HUES48 (cell line): ENCODE data around the gene CSNK1G1.
A peak's percentile ranks its signal among the peaks of the same experiment; 100 is the strongest.

Experiments used
- H3K27ac ChIP-seq: one replicate; pipeline ENCODE4 v1.7.0; 2013; ENCODE audit warnings: low read depth, low read length, inconsistent platforms
- H3K27me3 ChIP-seq: 2 replicates; pipeline ENCODE4 v1.6.1; 2013; ENCODE audit warnings: mild to moderate bottlenecking, low read length; ENCODE audit not compliant: control insufficient read depth, insufficient read depth
- H3K36me3 ChIP-seq: 2 replicates; pipeline ENCODE4 v1.6.1; 2013; ENCODE audit warnings: low read length; ENCODE audit not compliant: control insufficient read depth, insufficient read depth
- H3K4me1 ChIP-seq: 2 replicates; pipeline ENCODE4 v1.6.1; 2013; ENCODE audit warnings: mild to moderate bottlenecking, low read length; ENCODE audit not compliant: control insufficient read depth, insufficient read depth
- H3K4me3 ChIP-seq: 2 replicates; pipeline ENCODE4 v1.5.1; 2013; ENCODE audit warnings: mild to moderate bottlenecking, low read depth, low read length
- H3K9ac ChIP-seq: 2 replicates; pipeline ENCODE4 v1.6.1; 2013; ENCODE audit warnings: mild to moderate bottlenecking, low read depth, low read length, moderate library complexity
- H3K9me3 ChIP-seq: 2 replicates; pipeline ENCODE4 v1.6.1; 2013; ENCODE audit warnings: low read length; ENCODE audit not compliant: control insufficient read depth, insufficient read depth

The CSNK1G1 gene

DNA sequence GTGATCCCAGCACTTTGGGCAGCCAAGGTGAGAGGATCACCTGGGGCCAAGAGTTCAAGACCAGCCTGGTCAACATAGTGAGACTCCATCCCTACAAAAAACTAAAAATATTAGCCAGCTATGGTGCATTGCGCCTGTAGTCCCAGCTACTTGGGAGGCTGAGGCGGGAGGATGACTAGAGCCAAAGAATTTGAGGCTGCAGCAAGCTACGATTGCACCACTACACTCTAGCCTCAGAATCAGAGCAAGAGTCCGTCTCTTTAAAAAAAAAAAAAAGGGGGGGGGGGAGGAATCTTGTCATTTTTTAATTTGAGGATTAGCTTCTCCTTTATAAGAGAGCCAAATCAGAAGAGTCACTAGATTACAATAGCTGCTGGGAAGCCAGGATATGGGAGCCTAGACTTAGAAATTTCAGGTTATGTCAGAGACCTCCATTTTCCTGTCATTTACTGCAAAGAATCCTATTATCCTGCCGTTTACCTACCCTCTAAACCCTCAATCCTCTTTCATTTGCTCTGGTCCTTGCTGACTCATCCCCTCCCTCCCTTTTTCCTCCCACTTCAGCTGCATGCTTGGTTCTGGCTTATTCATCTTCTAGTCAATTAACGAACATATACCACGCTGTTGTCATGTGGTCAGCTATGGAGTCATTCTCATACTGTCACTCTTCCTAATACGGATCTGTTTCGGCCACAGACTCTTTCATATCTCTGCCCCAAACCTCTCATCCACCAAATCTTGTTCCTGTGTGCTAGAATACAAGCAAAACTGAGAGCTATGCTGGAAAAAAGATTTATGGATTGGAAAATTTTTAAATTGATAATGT is 109.4 kb downstream of the CSNK1G1 start:
- Histone ChIP-seq H3K27ac (peak overlapping the region; percentile 96), H3K4me1 (peaks cover 23% of the 10 kb centered on the region), H3K9ac (no peak overlapping the region)

DNA sequence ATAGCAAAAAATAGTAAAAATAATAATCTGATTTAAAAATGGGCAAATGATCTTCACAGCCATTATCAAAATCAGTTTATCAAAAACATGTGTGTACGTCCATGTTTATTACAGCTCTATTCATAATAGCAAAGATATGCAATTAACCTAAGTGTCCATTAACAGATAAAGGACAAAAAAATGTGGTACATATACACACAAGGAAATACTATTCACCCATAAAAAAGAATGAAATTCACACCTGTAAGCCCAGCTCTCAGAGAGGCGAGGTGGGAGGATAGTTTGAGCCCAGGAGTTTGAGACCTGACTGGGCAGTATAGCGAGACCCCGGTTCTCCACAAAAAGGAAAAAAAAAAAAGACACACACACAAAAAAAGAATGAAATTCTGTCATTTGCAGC is 110.6 kb downstream of the CSNK1G1 start:
- Histone ChIP-seq H3K9me3 (no peaks in the 10 kb centered on the region), H3K27ac (no peak overlapping the region), H3K9ac (no peak overlapping the region), H3K4me3 (no peak overlapping the region), H3K36me3 (0 out of 2 replicates have a peak, but pooled peaks cover 4% of the 10 kb centered on the region), H3K27me3 (no peaks in the 10 kb centered on the region), H3K4me1 (peaks cover 23% of the 10 kb centered on the region)

More for the DNA sequence above, 109.4 kb downstream of the CSNK1G1 start:
- 0 out of 2 replicates have a peak, but pooled peaks cover 4% of the 10 kb centered on the region for H3K36me3 ChIP-seq
- no peaks in the 10 kb centered on the region for H3K9me3 ChIP-seq
- H3K27me3 ChIP-seq = no peaks in the 10 kb centered on the region
- no peak overlapping the region for H3K4me3 ChIP-seq

DNA sequence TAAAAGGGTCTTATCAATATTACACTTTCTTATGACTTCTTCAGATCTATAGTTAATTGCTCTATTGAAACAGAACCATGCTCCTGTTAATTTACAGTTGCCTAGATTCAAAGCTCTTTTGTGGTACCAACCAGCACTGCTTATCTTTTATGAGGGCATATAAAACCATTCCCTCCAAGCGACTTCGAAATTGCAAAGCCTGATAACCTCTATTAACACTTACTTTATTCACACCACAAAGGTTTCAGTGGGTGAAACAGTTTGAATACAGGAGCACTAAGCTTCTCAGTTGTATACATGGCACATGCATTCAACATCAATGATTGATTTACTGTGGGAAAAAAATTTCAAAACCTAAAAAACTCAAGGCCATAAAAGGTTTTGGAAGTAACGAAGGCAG is 118.3 kb downstream of the CSNK1G1 start:
- no peak overlapping the region for H3K9ac ChIP-seq
- H3K4me1 ChIP-seq = no peaks in the 10 kb centered on the region
- H3K27ac ChIP-seq = no peak overlapping the region
- H3K27me3 ChIP-seq = no peaks in the 10 kb centered on the region
- H3K36me3 ChIP-seq = no peaks in the 10 kb centered on the region
- H3K9me3 ChIP-seq = no peaks in the 10 kb centered on the region
- no peak overlapping the region for H3K4me3 ChIP-seq

DNA sequence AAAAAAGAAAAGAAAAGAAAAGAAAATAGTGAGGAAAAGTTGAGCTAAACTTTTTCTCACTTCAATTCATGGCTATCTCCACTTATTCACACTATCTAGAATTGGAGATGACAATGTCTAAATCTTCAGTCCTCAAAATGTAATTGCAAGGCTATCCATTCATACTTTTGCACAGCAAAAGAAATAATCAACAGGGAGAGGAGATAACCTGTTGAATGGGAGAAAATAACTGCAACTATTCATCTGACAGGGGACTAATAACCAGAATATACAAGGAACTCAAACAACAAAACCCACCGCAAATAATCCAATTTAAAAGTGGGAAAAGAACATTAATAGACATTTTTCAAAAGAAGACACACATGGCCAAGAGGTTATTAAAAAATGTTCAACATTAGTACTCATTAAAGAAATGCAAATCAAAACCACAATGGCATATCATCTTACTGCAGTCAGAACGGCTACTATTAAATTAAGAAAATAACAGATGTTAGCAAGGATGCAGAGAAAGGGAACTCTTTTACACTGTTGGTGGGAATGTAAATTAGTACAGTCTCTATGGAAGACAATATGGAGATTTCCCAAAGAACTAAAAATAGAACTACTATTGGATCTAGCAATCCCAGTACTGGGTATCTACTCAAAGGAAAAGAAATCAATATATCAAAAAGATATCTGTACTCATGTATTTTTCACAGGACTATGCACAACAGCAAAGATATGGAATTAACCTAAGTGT is 119.6 kb downstream of the CSNK1G1 start:
- Histone ChIP-seq H3K36me3 (no peaks in the 10 kb centered on the region), H3K27ac (no peak overlapping the region), H3K4me3 (no peak overlapping the region), H3K27me3 (no peaks in the 10 kb centered on the region), H3K9ac (no peak overlapping the region), H3K4me1 (no peaks in the 10 kb centered on the region), H3K9me3 (no peaks in the 10 kb centered on the region)

DNA sequence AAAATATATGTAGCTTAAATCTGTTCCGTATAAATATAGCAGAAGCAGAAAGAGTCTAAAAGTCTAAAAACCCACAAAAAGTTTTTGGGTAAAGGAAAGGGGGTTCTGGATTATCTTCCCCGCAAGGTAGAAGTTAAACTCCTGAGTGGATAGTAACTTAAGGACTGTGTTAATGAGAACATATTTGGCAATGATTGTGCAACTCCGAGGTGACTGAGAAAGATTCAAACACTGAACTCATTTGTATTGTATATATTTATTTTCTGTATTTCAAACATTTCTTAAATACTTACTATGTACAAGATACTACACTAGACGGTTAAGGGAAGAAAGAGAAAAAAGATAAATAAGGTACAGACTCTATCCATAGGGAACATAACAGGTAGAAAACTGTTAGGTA is 120.4 kb downstream of the CSNK1G1 start:
- H3K9me3 ChIP-seq = no peaks in the 10 kb centered on the region
- H3K36me3 ChIP-seq = no peaks in the 10 kb centered on the region
- H3K4me3 ChIP-seq = no peak overlapping the region
- H3K4me1 ChIP-seq = no peaks in the 10 kb centered on the region
- no peak overlapping the region for H3K27ac ChIP-seq
- no peaks in the 10 kb centered on the region for H3K27me3 ChIP-seq
- no peak overlapping the region for H3K9ac ChIP-seq

DNA sequence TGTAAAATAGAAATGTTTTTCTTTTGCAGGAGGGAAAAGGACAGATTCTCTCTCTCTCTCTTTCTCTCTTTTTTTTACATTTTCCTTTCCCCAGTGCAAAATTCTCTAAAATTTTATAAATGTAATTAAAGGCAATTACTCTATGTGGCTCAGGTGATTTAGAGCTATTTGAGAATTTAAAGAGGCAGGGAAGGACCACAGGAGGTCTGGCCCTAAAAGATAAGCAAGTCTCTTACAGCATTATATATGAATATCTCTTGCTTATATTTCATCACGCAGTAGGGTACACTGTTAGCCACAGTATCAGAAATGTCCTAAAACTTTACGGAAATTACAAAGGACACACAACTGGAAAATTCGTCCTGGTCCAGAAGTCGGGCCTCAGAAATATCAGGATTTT is 122.7 kb downstream of the CSNK1G1 start:
- Histone ChIP-seq H3K4me1 (no peaks in the 10 kb centered on the region), H3K9ac (no peak overlapping the region), H3K4me3 (no peak overlapping the region), H3K9me3 (no peaks in the 10 kb centered on the region), H3K27me3 (no peaks in the 10 kb centered on the region), H3K36me3 (no peaks in the 10 kb centered on the region), H3K27ac (no peak overlapping the region)

DNA sequence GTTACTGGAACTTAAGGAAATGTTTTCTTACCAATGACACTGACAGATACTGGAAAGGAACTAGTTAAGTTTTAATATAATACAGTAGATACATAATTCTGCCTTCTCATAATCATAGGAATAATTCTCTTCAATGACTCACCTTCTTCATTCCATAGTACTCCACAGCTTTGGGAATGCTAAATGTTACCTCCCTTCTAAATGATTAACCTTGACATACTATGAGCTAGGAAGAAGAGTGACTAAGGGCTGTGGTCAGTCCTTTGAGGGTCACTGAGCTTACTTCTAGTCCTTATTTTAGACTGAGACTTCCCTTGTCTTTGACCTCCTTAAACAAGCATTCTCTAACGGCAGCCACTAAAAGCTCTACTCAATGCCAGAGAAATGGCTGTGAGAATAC is 123.6 kb downstream of the CSNK1G1 start:
- H3K27me3 ChIP-seq = no peaks in the 10 kb centered on the region
- H3K4me1 ChIP-seq = no peaks in the 10 kb centered on the region
- no peak overlapping the region for H3K4me3 ChIP-seq
- H3K9ac ChIP-seq = no peak overlapping the region
- no peak overlapping the region for H3K27ac ChIP-seq
- H3K36me3 ChIP-seq = no peaks in the 10 kb centered on the region
- H3K9me3 ChIP-seq = no peaks in the 10 kb centered on the region

DNA sequence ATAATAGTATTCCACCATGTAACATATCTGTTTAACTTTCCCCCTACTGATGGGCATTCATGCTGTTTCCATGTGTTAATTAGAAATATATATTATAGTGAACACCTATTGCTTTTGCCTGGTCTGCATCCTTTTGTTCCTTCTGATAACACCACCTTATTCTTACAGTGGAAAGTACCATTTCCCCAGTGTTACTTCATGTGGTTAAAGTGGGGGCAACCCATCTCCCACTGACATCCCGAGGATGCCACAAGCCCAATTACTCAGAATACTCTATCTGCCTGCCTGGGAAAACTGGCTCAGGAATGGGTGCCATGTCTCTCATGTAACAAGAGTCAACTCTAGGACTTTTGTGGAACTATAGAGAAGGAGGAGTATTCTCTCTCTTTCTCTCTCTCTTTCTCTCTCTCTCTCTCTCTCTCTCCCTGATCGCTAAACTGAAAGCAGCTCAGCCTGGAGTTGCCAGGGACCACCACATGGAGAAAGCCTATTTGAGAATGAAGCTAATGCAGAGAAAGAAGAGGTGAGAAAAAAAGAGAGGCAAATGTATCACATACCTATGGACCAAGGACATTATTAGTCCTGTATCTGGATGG is 126.7 kb downstream of the CSNK1G1 start:
- no peak overlapping the region for H3K4me3 ChIP-seq
- H3K9ac ChIP-seq = no peak overlapping the region
- no peaks in the 10 kb centered on the region for H3K9me3 ChIP-seq
- no peaks in the 10 kb centered on the region for H3K27me3 ChIP-seq
- H3K4me1 ChIP-seq = no peaks in the 10 kb centered on the region
- no peaks in the 10 kb centered on the region for H3K36me3 ChIP-seq
- no peak overlapping the region for H3K27ac ChIP-seq

DNA sequence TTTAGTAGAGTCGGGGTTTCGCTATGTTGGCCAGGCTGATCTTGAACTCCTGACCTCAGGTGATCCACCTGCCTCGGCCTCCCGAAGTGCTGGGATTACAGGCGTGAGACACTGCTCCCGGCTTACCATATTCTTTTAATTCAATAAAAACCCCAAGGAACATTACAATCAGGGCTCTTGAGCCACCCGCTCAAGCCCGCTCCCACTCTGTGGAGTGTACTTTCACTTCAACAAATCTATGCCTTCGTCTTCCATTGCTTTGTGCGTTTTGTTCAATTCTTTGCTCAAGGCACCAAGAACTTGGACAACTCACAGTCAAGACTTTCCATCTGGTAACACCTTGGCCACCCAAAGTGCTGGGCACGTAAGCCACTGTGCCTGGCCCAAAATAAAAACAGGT is 130.2 kb downstream of the CSNK1G1 start:
- Histone ChIP-seq H3K27me3 (no peaks in the 10 kb centered on the region), H3K4me1 (no peaks in the 10 kb centered on the region), H3K4me3 (no peak overlapping the region), H3K9me3 (no peaks in the 10 kb centered on the region), H3K36me3 (no peaks in the 10 kb centered on the region), H3K27ac (no peak overlapping the region), H3K9ac (no peak overlapping the region)

DNA sequence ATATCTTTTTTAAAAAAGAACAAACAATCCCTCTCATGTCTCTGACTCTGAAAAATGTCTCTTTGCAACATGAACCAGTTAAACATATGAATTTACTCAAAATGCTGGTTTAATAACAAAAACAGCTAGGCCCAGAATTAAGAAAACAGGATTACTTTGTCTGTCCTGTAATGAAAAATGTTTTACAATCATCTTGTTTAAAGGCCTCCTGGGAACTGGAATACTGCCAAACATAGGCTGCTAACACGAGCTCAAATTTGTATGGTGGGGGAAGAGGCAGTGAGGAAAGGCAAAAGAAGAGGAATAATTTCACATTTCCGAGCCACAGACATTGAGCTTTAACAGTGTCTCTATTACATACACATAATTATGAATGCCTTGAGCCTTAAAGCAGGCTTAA is 131.5 kb downstream of the CSNK1G1 start:
- no peaks in the 10 kb centered on the region for H3K9me3 ChIP-seq
- H3K4me3 ChIP-seq = no peak overlapping the region
- H3K27me3 ChIP-seq = no peaks in the 10 kb centered on the region
- no peak overlapping the region for H3K27ac ChIP-seq
- no peak overlapping the region for H3K9ac ChIP-seq
- no peaks in the 10 kb centered on the region for H3K36me3 ChIP-seq
- no peaks in the 10 kb centered on the region for H3K4me1 ChIP-seq

DNA sequence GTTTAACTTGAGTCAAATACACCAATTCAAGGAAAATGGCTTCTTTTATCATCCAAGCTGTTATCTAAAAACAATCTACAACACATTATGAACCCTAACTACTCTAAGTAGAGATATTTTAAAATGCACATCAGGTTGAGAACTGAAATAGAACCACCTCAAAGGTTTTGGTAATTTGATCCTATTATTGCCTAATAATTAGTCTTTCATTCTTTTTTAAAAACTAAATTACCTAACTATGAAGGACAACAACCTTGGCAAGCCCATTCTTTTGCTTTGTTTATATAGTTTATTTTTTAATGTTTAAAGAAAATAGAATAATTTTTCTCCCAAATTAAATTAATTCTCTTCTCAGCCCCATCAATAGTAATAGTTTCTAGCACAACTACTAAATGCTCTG is 132.1 kb downstream of the CSNK1G1 start:
- Histone ChIP-seq H3K4me1 (no peaks in the 10 kb centered on the region), H3K27me3 (no peaks in the 10 kb centered on the region), H3K9me3 (no peaks in the 10 kb centered on the region), H3K4me3 (no peak overlapping the region), H3K27ac (no peak overlapping the region), H3K9ac (no peak overlapping the region), H3K36me3 (no peaks in the 10 kb centered on the region)
